ENCODE measurements around the gene TTLL12.

The TTLL12 gene

GRCh38 chr22:43118953-43119458 is 67.9 kb downstream of the TTLL12 start:
- no peak for DNase-seq

- no peak for DNase-seq
Observed at GRCh38 chr22:43118024-43118849, 68.7 kb downstream of the TTLL12 start.

DNA sequence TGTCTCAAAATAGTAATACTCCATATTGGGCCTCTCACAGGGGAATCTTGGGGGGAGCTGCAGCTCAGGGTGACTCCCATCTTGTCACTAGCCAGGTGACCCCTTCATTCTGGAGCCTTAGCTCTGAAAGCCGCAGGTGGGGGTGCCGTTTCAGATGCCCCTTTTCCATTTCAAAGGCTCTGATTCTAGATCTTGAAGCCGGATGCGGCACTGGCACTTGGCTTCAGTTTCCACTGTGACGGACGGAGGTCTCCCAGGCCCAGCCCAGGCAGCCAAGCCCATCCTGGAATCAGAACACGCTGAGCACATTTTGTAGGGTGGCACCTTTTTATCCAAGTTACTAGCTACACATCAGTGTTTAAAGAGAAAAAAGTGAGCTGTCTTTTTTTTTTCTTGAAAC is 70.0 kb downstream of the TTLL12 start:
- no peak for DNase-seq

Measured in NCI-H187 (cell line).